ENCODE measurements around the gene RAP1GAP2. TPM values are rescaled to one million over a fixed set of nuclear protein-coding genes. Genes with fewer than 3 reads are reported as not detected.
"Not testable (repeated sequence)": the region's sequence is repeated elsewhere in the genome, so short reads cannot be mapped to it uniquely, and the experiment has no call there.

RAP1GAP2 gene
- total RNA-seq, 1 donor from 2014 or later, result 57.2 TPM

GRCh38 chr17:3033248-3033640 lies 237.0 kb downstream of the RAP1GAP2 start:
- ATAC-seq (no peak), DNase-seq (ENCODE audit: missing footprints) (no peak)
- intact Hi-C loops (cut with DNase I), result no loop called here

- intact Hi-C loops (cut with DNase I), result no loop called here
- no peak for ATAC-seq
- DNase-seq (ENCODE audit: missing footprints), result no peak
These were observed 237.7 kb downstream of the RAP1GAP2 start for GRCh38 chr17:3033741-3034577.

- DNase-seq (ENCODE audit: missing footprints), result no peak
- intact Hi-C loops (cut with DNase I), result no loop called here
- ATAC-seq, result no peak
These were observed 238.3 kb downstream of the RAP1GAP2 start for GRCh38 chr17:3034578-3034920.

- ATAC-seq, result no peak
- intact Hi-C loops (cut with DNase I), result no loop called here
- no peak for DNase-seq (ENCODE audit: missing footprints)
These were observed 239.2 kb downstream of the RAP1GAP2 start for GRCh38 chr17:3035256-3035967.

- intact Hi-C loops (cut with DNase I), result no loop called here
These were observed 239.7 kb downstream of the RAP1GAP2 start for GRCh38 chr17:3035968-3036280.

GRCh38 chr17:3036800-3037199 lies 240.6 kb downstream of the RAP1GAP2 start:
- intact Hi-C loops (cut with DNase I), result no loop called here
- DNase-seq (ENCODE audit: missing footprints) (no peak), ATAC-seq (no peak)

More at GRCh38 chr17:3035968-3036280, 239.7 kb downstream of the RAP1GAP2 start:
- DNase-seq (ENCODE audit: missing footprints), result no peak
- ATAC-seq, result no peak

GRCh38 chr17:3037259-3037658 lies 241.0 kb downstream of the RAP1GAP2 start:
- intact Hi-C loops (cut with DNase I), result no loop called here
- DNase-seq (ENCODE audit: missing footprints) (no peak), ATAC-seq (no peak)

- intact Hi-C loops (cut with DNase I), result no loop called here
- no peak for ATAC-seq
These were observed 242.7 kb downstream of the RAP1GAP2 start for GRCh38 chr17:3038941-3039340.

GRCh38 chr17:3039736-3040135 lies 243.5 kb downstream of the RAP1GAP2 start:
- intact Hi-C loops (cut with DNase I), result no loop called here
- ATAC-seq (no peak), DNase-seq (ENCODE audit: missing footprints) (no peak)

More at GRCh38 chr17:3038941-3039340, 242.7 kb downstream of the RAP1GAP2 start:
- DNase-seq (ENCODE audit: missing footprints), result no peak

GRCh38 chr17:3040882-3041281 lies 244.6 kb downstream of the RAP1GAP2 start:
- ATAC-seq (no peak), DNase-seq (ENCODE audit: missing footprints) (no peak)
- intact Hi-C loops (cut with DNase I), result no loop called here

- intact Hi-C loops (cut with DNase I), result no loop called here
- no peak for ATAC-seq
- no peak for DNase-seq (ENCODE audit: missing footprints)
These were observed 247.6 kb downstream of the RAP1GAP2 start for GRCh38 chr17:3043737-3044365.

GRCh38 chr17:3046753-3047152 lies 250.5 kb downstream of the RAP1GAP2 start:
- intact Hi-C loops (cut with DNase I), result loop anchor here (5.0 kb wide), 1 partner anchor 601 kb away; no protein-coding TSS in a partner anchor
- ATAC-seq (no peak), DNase-seq (ENCODE audit: missing footprints) (no peak)

- intact Hi-C loops (cut with DNase I), result loop anchor here (5.0 kb wide), 1 partner anchor 598 kb away; no protein-coding TSS in a partner anchor
- ATAC-seq (peak; percentile 100), DNase-seq (ENCODE audit: missing footprints) (peak; percentile 98)
These were observed 252.7 kb downstream of the RAP1GAP2 start for GRCh38 chr17:3048727-3049471.

GRCh38 chr17:3049705-3050295 lies 253.6 kb downstream of the RAP1GAP2 start:
- DNase-seq (ENCODE audit: missing footprints) (no peak), ATAC-seq (no peak)
- intact Hi-C loops (cut with DNase I), result loop anchor here (5.0 kb wide), 1 partner anchor 598 kb away; no protein-coding TSS in a partner anchor

GRCh38 chr17:3054868-3055267 lies 258.6 kb downstream of the RAP1GAP2 start:
- intact Hi-C loops (cut with DNase I); ATAC-seq; DNase-seq (ENCODE audit: missing footprints): not testable (repeated sequence)

- intact Hi-C loops (cut with DNase I); ATAC-seq; DNase-seq (ENCODE audit: missing footprints): not testable (repeated sequence)
These were observed 266.7 kb downstream of the RAP1GAP2 start for GRCh38 chr17:3062824-3063377.

GRCh38 chr17:3063507-3063906 lies 267.3 kb downstream of the RAP1GAP2 start, which contains the start of gene OR1D5:
TSS of gene OR1D5 (minus strand) at chr17:3063607. CDS start at chr17:3063607, 0 bp downstream.
- intact Hi-C loops (cut with DNase I); ATAC-seq; DNase-seq (ENCODE audit: missing footprints): not testable (repeated sequence)

GRCh38 chr17:3065192-3065591 lies 269.0 kb downstream of the RAP1GAP2 start:
- intact Hi-C loops (cut with DNase I); ATAC-seq; DNase-seq (ENCODE audit: missing footprints): not testable (repeated sequence)
